GM18520 (cell line): Measurements from ENCODE around the gene OBP2A.

Source experiments
- ATAC-seq: cut with Tn5 transposase; IDR thresholded peaks from one replicate; pipeline ENCODE4 v1.9.1; 2021; ENCODE audit not compliant: unreplicated experiment

Gene OBP2A

GRCh38 chr9:135592331-135592590 is 46.3 kb downstream of the OBP2A start:
- no peak for ATAC-seq

GRCh38 chr9:135592625-135593024 is 46.7 kb downstream of the OBP2A start:
- no peak for ATAC-seq

- ATAC-seq: no peak
Measured at GRCh38 chr9:135596211-135596610, 50.3 kb downstream of the OBP2A start.
